K562 (cell line): Measurements from ENCODE around the gene RPL36AL. TPM values are rescaled to one million over a fixed set of nuclear protein-coding genes. Genes with fewer than 3 reads are reported as not detected.
A peak's percentile ranks its signal among the peaks of the same experiment; 100 is the strongest.
"Not testable (repeated sequence)": the region's sequence is repeated elsewhere in the genome, so short reads cannot be mapped to it uniquely, and the experiment has no call there.

Source experiments
- ATAC-seq: fragments of 200-7000 bp; cut with Tn5 transposase; 3 replicates; pipeline ENCODE4 v1.9.1; 2020; ENCODE audit warnings: moderate library complexity
- BruUV-seq: library from RNA; stranded (reverse); fragments of 400-500 nt; replicated peaks from 2 replicates; lab custom pipeline; 2021; lab: Mats Ljungman, UMichigan
- CTCF ChIA-PET: fragments of 300-600 bp; formaldehyde crosslinking; extraction: SDS; loops from one replicate; lab custom pipeline; 2021; ENCODE audit warnings: low intra/inter-chr PET ratio; lab: Yijun Ruan, JAX
- POLR2A ChIA-PET: fragments of 300-600, 350-650 bp; sonication (Branson Sonifier 250); formaldehyde crosslinking; extraction: SDS; loops from one replicate; lab custom pipeline; 2021; ENCODE audit warnings: antibody characterized with exemption, inconsistent platforms; lab: Yijun Ruan, JAX
- DNase-seq, 4 experiments: peaks; one replicate each; pipeline versions ENCODE4 v3.0.0 to v3.0.0-alpha.2; 2011 to 2018; ENCODE audit warnings: low spot score in 3 of 4, mixed read lengths in 3 of 4; ENCODE audit errors: extremely low read depth in 1 of 4
- FAIRE-seq: peaks from 2 replicates; lab custom pipeline; 2011; peaks lifted over from hg19 to GRCh38; lab: Jason Lieb, UNC
- H2AFZ ChIP-seq: 2 replicates; pipeline ENCODE4 v1.6.0; 2011; ENCODE audit warnings: low read depth, low read length, control low read depth, inconsistent platforms
- H3K27ac ChIP-seq: fragments of 200-600 bp; 3 replicates; pipeline ENCODE4 v1.8.0; 2011; ENCODE audit warnings: low read depth, mild to moderate bottlenecking, control low read depth, inconsistent platforms, low read length, moderate library complexity, mixed read lengths; ENCODE audit errors: extremely low read depth
- H3K27me3 ChIP-seq, 2 experiments: fragments of 300-600 bp in 1 of 2; 2 replicates in 1 of 2; 3 replicates in 1 of 2; pipeline versions ENCODE4 v1.6.0 to v1.8.0; 2011; ENCODE audit warnings: inconsistent platforms in 2 of 2, low read length in 2 of 2, mild to moderate bottlenecking in 1 of 2, mixed read lengths in 1 of 2, moderate library complexity in 1 of 2; ENCODE audit not compliant: control insufficient read depth in 2 of 2, insufficient read depth in 2 of 2
- H3K36me3 ChIP-seq: fragments of 300-600 bp; 3 replicates; pipeline ENCODE4 v1.8.0; 2011; ENCODE audit warnings: mild to moderate bottlenecking, low read length, inconsistent platforms; ENCODE audit not compliant: control insufficient read depth, insufficient read depth
- H3K4me1 ChIP-seq, 2 experiments: fragments of 200-600 bp in 1 of 2; replicated peaks in 1 of 2; 2 replicates in 1 of 2; 3 replicates in 1 of 2; pipeline versions ENCODE4 v1.5.1 to v1.8.0; 2011; ENCODE audit warnings: inconsistent platforms in 2 of 2, low read length in 2 of 2, mild to moderate bottlenecking in 1 of 2, mixed read lengths in 1 of 2, moderate library complexity in 1 of 2; ENCODE audit not compliant: control insufficient read depth in 2 of 2, insufficient read depth in 2 of 2
- H3K4me2 ChIP-seq: 2 replicates; pipeline ENCODE4 v1.6.1; 2011; ENCODE audit warnings: low read length, control low read depth, inconsistent platforms, mixed read lengths; ENCODE audit not compliant: insufficient read depth
- H3K4me3 ChIP-seq: fragments of 200-600 bp; sonication (generic), shearing (Covaris generic); 2 replicates; pipeline ENCODE4 v1.5.1; 2016; ENCODE audit warnings: control low read depth, inconsistent platforms
- H3K79me2 ChIP-seq: fragments of 200-600 bp; 3 replicates; pipeline ENCODE4 v1.8.0; 2011; ENCODE audit warnings: low read length, inconsistent platforms; ENCODE audit not compliant: control insufficient read depth, insufficient read depth
- H3K9ac ChIP-seq, 2 experiments: 2 replicates each; pipeline versions ENCODE4 v1.6.0 to v1.6.1; 2011; ENCODE audit warnings: low read depth in 2 of 2, low read length in 2 of 2, control low read depth in 1 of 2, inconsistent platforms in 1 of 2, mild to moderate bottlenecking in 1 of 2, mixed read lengths in 1 of 2; ENCODE audit not compliant: insufficient read depth in 1 of 2
- H3K9me1 ChIP-seq: one replicate; pipeline ENCODE4 v1.6.0; 2011; ENCODE audit warnings: inconsistent platforms, mild to moderate bottlenecking, low read length, moderate library complexity; ENCODE audit not compliant: control insufficient read depth, insufficient read depth
- H3K9me3 ChIP-seq: replicated peaks from 2 replicates; pipeline ENCODE4 v1.5.1; 2011; ENCODE audit warnings: low read depth, low read length, inconsistent platforms; ENCODE audit not compliant: control insufficient read depth, insufficient read depth
- H4K20me1 ChIP-seq: replicated peaks from 2 replicates; pipeline ENCODE4 v1.6.1; 2011; ENCODE audit warnings: low read length, inconsistent platforms, mixed read lengths; ENCODE audit not compliant: control insufficient read depth, insufficient read depth
- ADNP ChIP-seq: fragments of 200-800 bp; sonication (Bioruptor generic); IDR thresholded peaks from 2 replicates; pipeline ENCODE4 v1.6.1; 2016; ENCODE audit warnings: missing genetic modification characterization, missing compliant biosample characterization
- BCOR ChIP-seq: fragments of 450-650 bp; IDR thresholded peaks from 2 replicates; pipeline ENCODE4 v1.6.1; 2016
- KDM1A ChIP-seq, 2 experiments: fragments of 450-650 bp; IDR thresholded peaks; 2 replicates each; pipeline ENCODE4 v1.6.1; 2016; ENCODE audit warnings: mild to moderate bottlenecking in 2 of 2
- POLR2G ChIP-seq: fragments of 200-400 bp; formaldehyde crosslinking; IDR thresholded peaks from 2 replicates; pipeline ENCODE4 v1.6.1; 2017; ENCODE audit warnings: low read depth, mild to moderate bottlenecking, antibody characterized with exemption, low read length, moderate library complexity
- POLR3A ChIP-seq: IDR thresholded peaks from 2 replicates; pipeline ENCODE4 v1.6.1; 2011; ENCODE audit warnings: borderline replicate concordance, mild to moderate bottlenecking, moderate library complexity; ENCODE audit not compliant: insufficient read length, insufficient read depth; ENCODE audit errors: extremely low read depth
- RBFOX2 ChIP-seq: fragments of 200-400 bp; formaldehyde crosslinking; IDR thresholded peaks from 2 replicates; pipeline ENCODE4 v1.6.1; 2017; ENCODE audit warnings: low read depth, mild to moderate bottlenecking, low read length, moderate library complexity
- TBP ChIP-seq: optimal IDR thresholded peaks from 2 replicates; pipeline ENCODE3; 2011; ENCODE audit warnings: low read depth, low read length, improper control_type of control experiment
- WGBS: fragments of 100-300 bp; shearing (Covaris generic); methylation state at CpG from one replicate; pipeline ENCODE4 v1.1.6; 2016; ENCODE audit warnings: low coverage, mixed read lengths; ENCODE audit not compliant: insufficient coverage; ENCODE audit errors: missing lambda C conversion rate; 5-methylcytosine and 5-hydroxymethylcytosine counted together
- in situ Hi-C: fragments of 300-500 bp; cut with MboI; formaldehyde crosslinking; loops from 4 replicates; pipeline ENCODE4 v1.15.0; 2018; ENCODE audit warnings: inconsistent platforms, mixed read lengths
- intact Hi-C: fragments of 100-400 bp; cut with micrococcal nuclease; formaldehyde crosslinking; loops from 2 replicates; pipeline ENCODE4 v1.14.2; 2022
- polyA plus RNA-seq, 8 experiments: library from polyadenylated mRNA; depleted of rRNA in 4 of 8; stranded (reverse) in 5 of 8; unstranded in 3 of 8; fragments of >200 nt; fragmentation: Nextera tagmentation in 2 of 8; fragmentation: Illumina TruSeq in 1 of 8; extraction: Ambion mirVana in 2 of 8; extraction: Trizol in 1 of 8; gene quantifications; 2 replicates each; pipeline versions ENCODE4 v1.2.1 to v1.2.3, GENCODE V29; 2011 to 2014; ENCODE audit warnings: inconsistent platforms in 1 of 8, missing spikeins in 1 of 8
- total RNA-seq, 7 experiments: library from RNA; depleted of rRNA in 6 of 7; stranded (reverse); fragments of >200 nt in 6 of 7; fragmentation: Illumina TruSeq in 2 of 7; extraction: Trizol in 2 of 7; gene quantifications; 2 replicates each; pipeline versions ENCODE4 v1.2.1 to v1.2.3, GENCODE V29; 2011 to 2021; ENCODE audit warnings: low replicate concordance in 1 of 7
- TF ChIP-seq, protein P1 (sequence below): IDR thresholded peaks from 3 replicates; pipeline ENCODE4 v1.6.1; 2011; ENCODE audit warnings: borderline replicate concordance, mild to moderate bottlenecking, moderate library complexity; ENCODE audit not compliant: insufficient read length; ENCODE audit errors: extremely low read depth

Gene RPL36AL
- total and polyA plus RNA-seq, 9 of the 15 experiments (the other 6 are each of a cell fraction or from before 2014, with no cell fraction given): 146 to 674 (median 360) TPM

DNA sequence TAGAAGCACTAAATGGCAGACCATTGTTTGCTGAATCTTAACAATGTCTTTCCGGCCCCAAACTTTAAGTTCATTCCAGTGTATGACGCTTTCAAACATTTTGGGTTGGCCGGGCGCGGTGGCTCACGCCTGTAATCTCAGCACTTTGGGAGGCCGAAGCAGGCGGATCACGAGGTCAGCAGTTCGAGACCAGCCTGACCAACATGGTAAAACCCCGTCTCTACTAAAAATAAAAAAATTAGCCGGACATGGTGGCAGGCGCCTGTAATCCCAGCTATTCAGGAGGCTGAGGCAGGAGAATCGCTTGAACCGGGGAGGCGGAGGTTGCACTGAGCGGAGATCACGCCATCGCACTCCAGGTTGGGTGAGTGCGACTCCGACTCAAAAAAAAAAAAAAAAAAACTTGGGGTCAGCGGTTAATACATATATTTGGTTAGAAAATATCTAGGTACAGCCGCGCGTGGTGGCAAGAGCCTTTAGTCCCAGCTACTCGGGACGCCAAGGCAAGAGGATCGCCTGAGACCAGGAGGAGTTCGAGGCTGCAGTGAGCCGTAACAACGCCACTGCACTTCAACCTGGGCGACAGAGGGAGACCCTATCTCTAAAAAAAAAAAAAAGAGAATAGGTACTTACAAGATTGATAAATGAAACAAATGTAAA is 35.3 kb downstream of the RPL36AL start:
- H3K9me3 ChIP-seq, FAIRE-seq, in situ Hi-C loops, H2AFZ ChIP-seq: not testable (repeated sequence)
- peak overlapping the region; percentile 97 to 99 for H3K9ac ChIP-seq
- POLR2A ChIA-PET: interaction anchor here (0.5 to 3.0 kb wide), 10 partner anchors 10 to 283 kb away, joined by 3 to 14 read pairs (median 3); partner anchors contain the start of genes LRR1, POLE2 and RPL36AL
- WGBS: 0% methylated on average over 27 of the region's 32 CpGs
- ATAC-seq: peak; percentile 14; the same call in 1 of the 3 replicates
- peak overlapping the region; percentile 94 for H3K4me2 ChIP-seq
- H3K36me3 ChIP-seq: peaks cover 44% of the 10 kb centered on the region
- TF ChIP-seq RBFOX2: peak; percentile 21; the same call in 1 of the 2 replicates
- TF ChIP-seq, protein P1, sequence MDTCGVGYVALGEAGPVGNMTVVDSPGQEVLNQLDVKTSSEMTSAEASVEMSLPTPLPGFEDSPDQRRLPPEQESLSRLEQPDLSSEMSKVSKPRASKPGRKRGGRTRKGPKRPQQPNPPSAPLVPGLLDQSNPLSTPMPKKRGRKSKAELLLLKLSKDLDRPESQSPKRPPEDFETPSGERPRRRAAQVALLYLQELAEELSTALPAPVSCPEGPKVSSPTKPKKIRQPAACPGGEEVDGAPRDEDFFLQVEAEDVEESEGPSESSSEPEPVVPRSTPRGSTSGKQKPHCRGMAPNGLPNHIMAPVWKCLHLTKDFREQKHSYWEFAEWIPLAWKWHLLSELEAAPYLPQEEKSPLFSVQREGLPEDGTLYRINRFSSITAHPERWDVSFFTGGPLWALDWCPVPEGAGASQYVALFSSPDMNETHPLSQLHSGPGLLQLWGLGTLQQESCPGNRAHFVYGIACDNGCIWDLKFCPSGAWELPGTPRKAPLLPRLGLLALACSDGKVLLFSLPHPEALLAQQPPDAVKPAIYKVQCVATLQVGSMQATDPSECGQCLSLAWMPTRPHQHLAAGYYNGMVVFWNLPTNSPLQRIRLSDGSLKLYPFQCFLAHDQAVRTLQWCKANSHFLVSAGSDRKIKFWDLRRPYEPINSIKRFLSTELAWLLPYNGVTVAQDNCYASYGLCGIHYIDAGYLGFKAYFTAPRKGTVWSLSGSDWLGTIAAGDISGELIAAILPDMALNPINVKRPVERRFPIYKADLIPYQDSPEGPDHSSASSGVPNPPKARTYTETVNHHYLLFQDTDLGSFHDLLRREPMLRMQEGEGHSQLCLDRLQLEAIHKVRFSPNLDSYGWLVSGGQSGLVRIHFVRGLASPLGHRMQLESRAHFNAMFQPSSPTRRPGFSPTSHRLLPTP: peak; percentile 24
- peak; percentile 45 for TF ChIP-seq TBP
- 0 out of 2 replicates have a peak, but pooled peaks have one; percentile 12 for TF ChIP-seq BCOR
- 0 out of 4 replicates have a peak, but pooled peaks of 1 of the 2 experiments have one; percentile 18 for TF ChIP-seq KDM1A (IDR thresholded peaks at IDR 0.05)
- peak; percentile 24; the same call in 1 of the 2 replicates for TF ChIP-seq POLR2G
- TF ChIP-seq POLR3A: peak; percentile 27
- TF ChIP-seq ADNP (tag): peak; percentile 66; the same call in 1 of the 2 replicates
- TF ChIP-seq, all 486 proteins: peak for 8; not testable (repeated sequence) for 478
- Histone ChIP-seq H4K20me1 (peaks cover 30% of the 10 kb centered on the region), H3K4me3 (peak overlapping the region; percentile 82), H3K79me2 (peaks cover 56% of the 10 kb centered on the region), H3K4me1 (peaks cover 12% of the 10 kb centered on the region in 2 experiments; a peak in 4 of 5 replicates), H3K27ac (peak overlapping the region; percentile 92)
- DNase-seq: peak in 1 of 4 experiments; percentile 34
- BruUV-seq, H3K27me3 ChIP-seq, H3K9me1 ChIP-seq, CTCF ChIA-PET: not testable (repeated sequence)
- intact Hi-C loops: loop anchor here (5.0 kb wide), 2 partner anchors 37 to 267 kb away; partner anchors contain the start of genes MGAT2, NEMF and RPL36AL
